AG04449 (cell line): ENCODE measurements around the gene KRTAP4-9.
"Not testable (repeated sequence)": the region's sequence is repeated elsewhere in the genome, so short reads cannot be mapped to it uniquely, and the experiment has no call there.

Experiments used
- CTCF ChIA-PET: fragments of 350-600 bp; formaldehyde crosslinking; extraction: SDS; loops from one replicate; lab custom pipeline; 2021; ENCODE audit warnings: antibody characterized with exemption; lab: Yijun Ruan, JAX
- POLR2A ChIA-PET: fragments of 400-600, 350-600 bp; formaldehyde crosslinking; extraction: SDS; loops from one replicate; lab custom pipeline; 2020; ENCODE audit warnings: antibody characterized with exemption, inconsistent platforms; lab: Yijun Ruan, JAX
- DNase-seq: peaks from one replicate; pipeline ENCODE4 v3.0.0-alpha.2; 2010; ENCODE audit warnings: low read depth, low spot score
- H3K4me3 ChIP-seq: 2 replicates; pipeline ENCODE4 v1.5.1; 2011; ENCODE audit warnings: low read depth, mild to moderate bottlenecking, control low read depth, low read length
- CTCF ChIP-seq: IDR thresholded peaks from one replicate; pipeline ENCODE4 v1.5.1; 2011; ENCODE audit warnings: mild to moderate bottlenecking, moderate library complexity, low read length, control low read depth, inconsistent platforms; ENCODE audit not compliant: insufficient read depth; ENCODE audit errors: missing control alignments

The KRTAP4-9 gene

GRCh38 chr17:41121742-41122141 lies 16.6 kb downstream of the KRTAP4-9 start:
- TF ChIP-seq CTCF, result no peak
- POLR2A ChIA-PET, result no interaction called here
- CTCF ChIA-PET, result no interaction called here
- no peak overlapping the region for H3K4me3 ChIP-seq
- no peak for DNase-seq

- H3K4me3 ChIP-seq, DNase-seq, POLR2A ChIA-PET: not testable (repeated sequence)
- CTCF ChIA-PET, result interaction anchor here (1.3 kb wide), 1 partner anchor 426 kb away, joined by 5 read pairs; no protein-coding TSS in a partner anchor
These were observed 18.3 kb downstream of the KRTAP4-9 start for GRCh38 chr17:41123292-41123990.

GRCh38 chr17:41123991-41124371 lies 18.8 kb downstream of the KRTAP4-9 start, which contains the start of gene KRTAP4-12:
KRTAP4-12 (minus strand) TSS chr17:41124182; CDS start chr17:41124122, 60 bp downstream.
- POLR2A ChIA-PET, H3K4me3 ChIP-seq, DNase-seq: not testable (repeated sequence)
- CTCF ChIA-PET, result interaction anchor here (1.0 to 1.3 kb wide), 2 partner anchors 17 to 425 kb away, joined by 3 to 5 read pairs; no protein-coding TSS in a partner anchor

DNA sequence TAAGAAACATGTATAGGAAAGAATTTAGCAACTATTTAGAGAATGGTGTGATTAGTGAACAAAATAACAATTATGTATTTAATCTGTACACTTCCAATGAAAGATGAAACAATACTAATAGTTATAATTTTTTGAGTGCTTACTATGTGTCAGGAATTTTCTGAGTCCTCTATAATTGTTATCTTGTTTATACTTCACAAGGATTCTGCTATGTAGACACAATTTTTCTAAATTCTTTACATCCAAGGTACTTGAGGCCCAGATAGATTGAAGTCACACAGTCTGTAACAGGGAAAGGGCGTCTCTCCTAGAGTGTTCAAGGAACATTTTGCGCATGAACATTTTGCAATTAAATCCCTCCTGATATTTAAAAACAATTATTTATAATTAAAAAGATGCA lies 19.9 kb downstream of the KRTAP4-9 start:
- ChIA-PET CTCF (interaction anchor here (1.0 to 1.3 kb wide), 2 partner anchors 16 to 424 kb away, joined by 3 to 5 read pairs; no protein-coding TSS in a partner anchor), POLR2A (no interaction called here)
- no peak overlapping the region for H3K4me3 ChIP-seq
- TF ChIP-seq CTCF, result no peak
- DNase-seq, result no peak

DNA sequence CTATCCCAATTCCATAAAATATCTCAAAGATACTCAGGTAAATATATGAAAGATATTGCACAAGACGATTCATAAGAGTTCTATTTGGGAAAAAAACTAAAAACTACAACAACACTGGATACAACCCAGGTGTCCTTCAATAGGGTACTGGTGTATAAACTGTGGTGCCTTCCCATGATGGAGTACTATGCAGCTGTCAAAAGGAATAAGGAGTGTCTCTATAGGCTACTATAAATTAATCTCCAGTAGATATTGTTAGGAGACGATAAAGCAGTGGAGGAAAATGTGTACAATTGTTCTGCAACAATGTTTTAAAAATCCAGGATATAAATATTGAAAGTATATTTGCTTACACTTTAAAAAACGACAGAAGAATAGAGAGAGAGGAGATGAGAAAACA lies 21.2 kb downstream of the KRTAP4-9 start:
- TF ChIP-seq CTCF, result no peak
- H3K4me3 ChIP-seq, result no peak overlapping the region
- CTCF ChIA-PET, result no interaction called here
- no peak for DNase-seq
- POLR2A ChIA-PET, result no interaction called here

DNA sequence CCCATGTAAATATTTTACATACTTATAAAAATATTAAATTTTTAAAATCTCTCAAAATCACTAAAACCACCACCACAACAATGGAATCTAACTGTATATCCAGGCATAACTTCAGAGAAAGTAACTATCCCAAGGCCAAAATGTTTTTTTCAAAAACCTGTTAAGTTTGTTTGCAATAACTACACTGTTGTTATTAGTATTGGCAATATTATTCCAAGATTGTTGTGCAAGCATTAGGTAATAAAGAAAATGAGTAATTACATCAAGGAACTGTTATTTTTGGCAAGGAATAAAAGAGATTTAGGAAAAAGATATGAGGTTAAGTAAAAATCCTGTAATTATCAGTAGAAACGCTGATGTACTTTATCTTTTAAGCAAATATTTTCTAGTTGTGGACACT lies 22.2 kb downstream of the KRTAP4-9 start:
- no peak for TF ChIP-seq CTCF
- ChIA-PET CTCF (no interaction called here), POLR2A (no interaction called here)
- no peak overlapping the region for H3K4me3 ChIP-seq
- no peak for DNase-seq

DNA sequence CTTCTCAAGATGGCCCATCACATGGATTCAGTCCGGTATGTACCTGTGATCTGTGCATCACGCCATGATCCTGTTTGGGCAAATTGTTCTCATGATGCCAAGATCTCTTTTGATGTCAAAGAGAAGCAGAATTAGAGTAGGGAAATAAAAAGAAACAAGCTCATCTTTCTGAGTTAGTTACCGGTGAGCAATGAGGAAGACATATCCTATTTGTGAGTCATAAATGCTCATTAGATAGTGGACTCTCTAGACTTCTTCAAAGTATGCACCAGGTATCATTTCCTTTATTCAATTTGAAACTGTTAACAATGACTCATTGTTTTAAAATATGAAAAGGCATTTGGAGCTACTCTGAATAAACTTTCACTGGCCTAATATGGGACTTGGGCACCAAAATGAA lies 26.8 kb downstream of the KRTAP4-9 start:
- DNase-seq, result no peak
- ChIA-PET POLR2A (interaction anchor here (0.6 kb wide), 1 partner anchor 10 kb away, joined by 3 read pairs; no protein-coding TSS in a partner anchor), CTCF (no interaction called here)
- no peak overlapping the region for H3K4me3 ChIP-seq
- TF ChIP-seq CTCF, result no peak
